AG09319 (cell line): ENCODE results near the gene CALM1.

Experiments used
- DNase-seq: peaks from one replicate; pipeline ENCODE4 v3.0.0-alpha.2; 2010; ENCODE audit warnings: low read depth; ENCODE audit errors: extremely low read depth
- TF ChIP-seq, protein P1 (sequence below): IDR thresholded peaks from 2 replicates; pipeline ENCODE4 v1.5.1; 2011; ENCODE audit warnings: low read depth, mild to moderate bottlenecking, inconsistent platforms, low read length, moderate library complexity

The CALM1 gene

DNA sequence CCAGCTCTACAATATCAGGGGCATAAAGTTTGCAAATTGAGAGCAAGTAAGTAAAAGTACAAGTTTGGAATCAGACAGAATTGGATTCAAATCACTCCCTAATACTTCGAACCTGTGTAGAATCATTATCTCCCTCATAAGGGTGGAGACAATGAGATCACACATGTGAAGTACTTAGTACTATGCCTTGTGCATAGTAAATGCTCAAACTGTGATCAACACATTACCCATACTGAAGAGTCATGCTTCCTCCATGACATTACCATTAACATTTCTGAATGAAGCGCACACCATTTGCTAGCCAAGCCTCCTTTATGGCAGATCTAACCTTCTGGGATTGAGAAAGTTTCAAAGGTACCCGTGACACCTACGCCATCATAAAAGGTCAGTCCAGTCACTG is 38.5 kb upstream of the CALM1 start:
- TF ChIP-seq, protein P1, sequence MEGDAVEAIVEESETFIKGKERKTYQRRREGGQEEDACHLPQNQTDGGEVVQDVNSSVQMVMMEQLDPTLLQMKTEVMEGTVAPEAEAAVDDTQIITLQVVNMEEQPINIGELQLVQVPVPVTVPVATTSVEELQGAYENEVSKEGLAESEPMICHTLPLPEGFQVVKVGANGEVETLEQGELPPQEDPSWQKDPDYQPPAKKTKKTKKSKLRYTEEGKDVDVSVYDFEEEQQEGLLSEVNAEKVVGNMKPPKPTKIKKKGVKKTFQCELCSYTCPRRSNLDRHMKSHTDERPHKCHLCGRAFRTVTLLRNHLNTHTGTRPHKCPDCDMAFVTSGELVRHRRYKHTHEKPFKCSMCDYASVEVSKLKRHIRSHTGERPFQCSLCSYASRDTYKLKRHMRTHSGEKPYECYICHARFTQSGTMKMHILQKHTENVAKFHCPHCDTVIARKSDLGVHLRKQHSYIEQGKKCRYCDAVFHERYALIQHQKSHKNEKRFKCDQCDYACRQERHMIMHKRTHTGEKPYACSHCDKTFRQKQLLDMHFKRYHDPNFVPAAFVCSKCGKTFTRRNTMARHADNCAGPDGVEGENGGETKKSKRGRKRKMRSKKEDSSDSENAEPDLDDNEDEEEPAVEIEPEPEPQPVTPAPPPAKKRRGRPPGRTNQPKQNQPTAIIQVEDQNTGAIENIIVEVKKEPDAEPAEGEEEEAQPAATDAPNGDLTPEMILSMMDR, result no peak

DNA sequence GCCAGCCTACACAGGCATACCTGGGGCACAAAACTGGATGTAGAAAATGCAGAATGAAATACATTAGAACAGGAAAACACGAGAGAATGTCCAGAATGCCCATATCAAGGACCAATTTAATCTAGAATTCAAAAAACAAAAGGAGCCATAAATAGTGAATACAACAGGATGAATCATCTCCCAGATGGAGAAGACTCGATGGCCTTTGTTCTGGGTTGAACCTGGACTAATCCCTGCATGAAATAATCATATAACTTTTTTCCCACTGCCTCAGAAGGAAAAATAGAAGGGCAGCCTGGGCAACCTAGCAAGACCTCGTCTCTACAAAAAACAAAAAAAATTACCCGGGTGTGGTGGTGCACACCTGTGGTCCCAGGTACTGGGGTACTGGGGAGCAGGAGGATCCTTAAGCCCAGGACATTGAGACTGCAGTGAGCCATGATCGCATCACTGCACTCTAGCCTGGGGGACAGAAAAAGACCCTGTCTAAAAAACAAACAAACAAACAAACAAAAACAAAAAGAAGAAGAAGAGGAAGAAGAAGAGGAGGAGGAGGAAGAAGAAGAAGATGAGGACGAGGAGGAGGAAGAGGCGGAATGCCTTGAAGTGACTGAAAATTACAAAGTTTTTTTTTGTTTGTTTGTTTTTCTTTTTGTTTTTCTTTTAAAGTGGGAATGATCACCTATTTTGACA is 34.8 kb upstream of the CALM1 start:
- DNase-seq, result no peak
- TF ChIP-seq, protein P1, result no peak

More for the DNA sequence above, 38.5 kb upstream of the CALM1 start:
- DNase-seq, result no peak

DNA sequence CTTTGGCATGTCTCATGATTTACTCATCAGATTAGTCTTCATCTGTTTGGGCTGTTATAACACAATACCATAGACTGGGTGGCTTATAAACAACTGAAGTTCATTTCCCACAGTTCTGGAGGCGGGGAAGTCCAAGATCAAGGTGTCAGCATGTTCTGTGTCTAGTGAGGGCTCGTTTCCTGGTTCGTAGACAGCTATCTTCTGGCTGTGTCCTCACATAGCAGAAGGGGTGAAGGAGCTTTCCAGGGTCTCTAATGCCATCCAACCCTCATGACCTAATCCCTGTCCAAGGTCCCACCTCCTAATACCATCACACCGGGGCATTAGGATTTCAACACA is 34.3 kb upstream of the CALM1 start:
- DNase-seq, result no peak
- TF ChIP-seq, protein P1, result no peak

DNA sequence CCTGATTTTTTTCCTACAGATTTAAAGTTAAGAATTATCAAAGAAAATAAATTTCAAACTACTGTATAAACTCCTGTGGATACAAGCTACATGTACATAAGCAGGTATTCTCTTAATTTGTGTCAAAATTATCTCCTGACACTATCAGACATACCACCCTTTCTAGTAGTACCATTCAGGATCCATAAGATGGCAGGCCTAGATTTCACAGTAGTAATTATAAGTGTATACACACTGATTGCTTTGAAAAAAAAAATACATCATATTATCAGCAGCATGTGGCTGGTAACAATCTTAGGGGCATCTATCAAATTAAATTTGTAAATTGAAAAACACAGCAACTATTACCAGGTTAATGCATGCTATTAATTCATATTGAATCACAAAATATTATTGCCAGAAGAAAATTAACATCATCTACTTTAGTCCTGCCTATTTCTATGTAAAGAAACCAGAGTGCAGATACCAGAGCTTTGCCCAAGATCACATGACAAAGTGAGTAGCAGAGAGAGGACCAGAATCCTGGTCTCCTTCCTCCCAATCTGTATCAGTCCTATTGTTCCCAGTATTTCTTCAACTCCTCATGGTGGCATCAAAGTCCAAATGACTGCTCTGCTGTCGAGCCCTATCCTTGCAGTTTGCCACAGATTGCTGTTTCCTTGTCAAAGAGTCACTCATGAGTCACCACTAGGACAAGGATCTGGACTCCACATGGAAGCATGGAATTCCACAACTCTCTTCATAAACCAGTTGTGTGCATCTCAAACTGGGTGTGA is 27.7 kb upstream of the CALM1 start:
- no peak for DNase-seq
- TF ChIP-seq, protein P1, result no peak; the same call in 1 of the 2 replicates

DNA sequence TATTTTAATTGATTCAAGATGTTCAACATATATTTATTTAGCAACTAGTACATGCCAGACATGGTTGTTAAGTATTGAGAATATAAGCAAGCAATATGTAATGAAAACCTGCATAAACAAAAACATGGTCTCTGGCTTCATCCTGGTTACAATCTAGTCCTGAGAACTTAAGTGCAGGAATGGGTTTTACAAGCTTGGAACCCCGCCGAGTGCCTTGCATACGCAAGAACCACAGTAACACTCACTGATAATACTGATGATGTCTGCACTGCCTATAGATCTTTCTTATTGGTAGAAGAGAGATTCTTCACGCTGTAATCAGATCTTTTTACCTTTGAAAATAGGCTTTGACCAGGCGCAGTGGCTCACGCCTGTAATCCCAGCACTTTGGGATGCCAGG is 22.9 kb upstream of the CALM1 start:
- TF ChIP-seq, protein P1, result no peak
- DNase-seq, result no peak

DNA sequence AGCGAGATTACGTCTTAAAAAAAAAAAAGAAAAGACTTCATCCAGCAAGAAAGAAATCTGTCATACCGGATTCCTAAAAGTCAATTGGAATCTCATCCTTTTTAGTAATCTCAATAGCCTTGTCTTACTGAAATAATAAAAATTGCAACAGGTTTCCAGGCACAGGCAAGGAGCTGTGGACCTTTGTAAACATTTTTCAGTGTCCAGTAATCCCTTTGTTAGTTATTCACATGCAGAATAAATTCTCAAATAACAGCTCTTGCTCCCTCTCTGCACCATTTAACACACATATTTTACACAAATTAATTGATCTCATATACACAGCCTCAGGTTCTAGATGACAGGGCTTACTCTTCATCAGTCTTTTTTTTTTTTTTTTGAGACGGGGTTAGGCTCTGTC is 22.0 kb upstream of the CALM1 start:
- TF ChIP-seq, protein P1, result no peak
- DNase-seq, result no peak

DNA sequence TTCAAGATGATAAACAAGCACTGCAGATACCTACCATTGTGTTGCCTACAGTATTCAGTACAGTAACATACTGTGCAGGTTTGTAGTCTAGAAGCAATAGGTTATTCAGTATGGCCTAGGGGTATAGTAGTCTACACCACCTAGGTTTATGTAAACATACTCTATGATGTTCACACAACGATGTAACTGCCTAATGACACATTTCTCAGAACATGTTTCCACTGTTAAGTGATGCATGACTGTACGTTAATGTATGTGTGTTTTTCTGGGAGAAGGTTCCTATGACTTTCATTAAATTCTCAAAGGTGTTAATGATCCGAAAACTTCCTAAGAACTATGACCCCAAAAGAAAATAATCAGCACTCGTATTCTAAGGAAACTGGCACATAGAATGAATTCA is 20.9 kb upstream of the CALM1 start:
- no peak for DNase-seq
- TF ChIP-seq, protein P1, result no peak
